Measurements from ENCODE around the gene TMEM33.

The TMEM33 gene

GRCh38 chr4:42008011-42008786, 73.0 kb downstream of the TMEM33 start:
- no peak for DNase-seq

Data from NCI-H146 (cell line).